HG02840 (cell line): Measurements from ENCODE around the gene CLDN10.
"Not testable (repeated sequence)": the region's sequence is repeated elsewhere in the genome, so short reads cannot be mapped to it uniquely, and the experiment has no call there.

Experiments used
- ATAC-seq: cut with Tn5 transposase; IDR thresholded peaks from one replicate; pipeline ENCODE4 v1.9.1; 2021; ENCODE audit warnings: mild to moderate bottlenecking, moderate library complexity, moderate number of reproducible peaks; ENCODE audit not compliant: unreplicated experiment, low FRiP score

The CLDN10 gene

DNA sequence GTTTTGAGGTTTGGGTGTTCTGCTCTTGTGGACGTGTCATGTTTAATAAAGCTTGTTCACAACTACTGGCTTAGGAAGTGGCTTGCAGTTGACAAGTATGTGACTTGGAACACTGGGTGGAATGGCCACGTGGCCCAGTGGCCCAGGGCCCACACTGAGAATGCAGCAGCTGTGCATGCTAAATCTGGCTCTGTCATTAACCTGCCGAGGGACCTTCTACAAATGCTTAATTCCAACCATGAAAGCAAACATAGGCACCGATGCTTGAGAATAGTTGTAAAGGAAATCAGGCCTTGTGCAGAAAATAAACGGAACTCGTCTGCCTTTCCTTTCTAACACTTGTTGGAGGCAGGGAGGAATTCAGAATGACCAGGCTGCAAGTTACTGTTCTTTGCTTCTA, 11.6 kb upstream of the CLDN10 start:
- ATAC-seq: no peak

DNA sequence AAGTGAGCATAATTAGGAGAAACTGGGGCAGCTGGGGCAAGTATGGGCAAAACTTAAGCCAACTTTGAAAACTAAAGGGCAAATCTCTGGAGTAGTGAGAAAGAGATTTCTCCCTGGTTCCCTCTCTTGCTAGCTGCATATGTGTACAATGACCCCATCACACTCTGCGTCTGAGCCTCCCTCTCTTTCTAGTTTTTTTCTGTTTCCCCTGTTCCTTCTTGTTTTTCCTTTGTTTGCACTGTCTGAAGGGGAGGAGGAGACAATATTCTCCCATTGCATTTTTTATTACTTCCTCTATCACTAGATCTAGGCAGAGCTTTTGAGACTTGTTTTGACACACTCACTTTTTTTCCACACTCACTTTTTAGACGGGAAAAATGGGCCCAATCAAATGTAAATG, 11.2 kb upstream of the CLDN10 start:
- no peak for ATAC-seq

DNA sequence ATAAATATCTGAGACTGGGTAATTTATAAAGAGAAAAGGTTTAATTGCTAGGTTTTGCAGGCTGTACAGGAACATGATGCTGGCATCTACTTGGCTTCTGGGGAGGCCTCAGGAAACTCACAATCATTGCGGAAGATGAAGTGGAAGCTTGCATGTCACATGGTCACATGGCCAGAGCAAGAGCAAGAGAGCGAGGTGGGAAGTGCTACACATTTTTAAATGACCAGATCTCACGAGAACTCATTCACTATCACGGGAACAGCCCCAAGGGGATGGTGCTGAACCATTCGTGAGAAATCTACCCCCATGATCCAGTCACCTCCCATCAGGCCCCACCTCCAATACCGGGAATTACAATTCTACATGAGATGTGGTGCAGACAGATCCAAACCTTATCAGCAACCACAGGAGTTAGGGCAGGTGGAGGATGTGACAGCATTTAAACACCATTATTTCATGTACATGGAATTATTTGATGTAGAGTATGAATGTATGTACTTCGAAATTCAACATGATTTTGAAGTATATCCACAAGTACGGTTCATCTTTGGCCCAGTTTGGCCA, 10.5 kb upstream of the CLDN10 start:
- ATAC-seq: no peak

DNA sequence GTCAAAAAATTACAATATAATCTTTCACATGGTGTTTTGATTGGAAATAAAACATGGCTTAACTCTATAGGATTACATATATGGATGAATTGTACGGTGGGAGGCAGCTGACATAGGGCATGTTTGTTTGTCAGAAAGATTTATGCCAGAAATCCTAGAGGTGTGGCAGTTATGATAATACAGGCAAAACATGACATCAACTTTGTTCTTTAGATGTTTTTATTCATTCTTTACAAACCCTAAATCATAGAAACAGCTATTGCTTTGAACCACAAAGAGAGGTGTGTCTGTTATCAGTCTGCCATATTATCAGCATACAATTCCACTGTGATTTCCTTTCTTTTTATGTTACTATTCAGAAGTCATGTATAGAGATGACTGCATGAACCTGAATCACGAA, 8.2 kb upstream of the CLDN10 start:
- no peak for ATAC-seq

DNA sequence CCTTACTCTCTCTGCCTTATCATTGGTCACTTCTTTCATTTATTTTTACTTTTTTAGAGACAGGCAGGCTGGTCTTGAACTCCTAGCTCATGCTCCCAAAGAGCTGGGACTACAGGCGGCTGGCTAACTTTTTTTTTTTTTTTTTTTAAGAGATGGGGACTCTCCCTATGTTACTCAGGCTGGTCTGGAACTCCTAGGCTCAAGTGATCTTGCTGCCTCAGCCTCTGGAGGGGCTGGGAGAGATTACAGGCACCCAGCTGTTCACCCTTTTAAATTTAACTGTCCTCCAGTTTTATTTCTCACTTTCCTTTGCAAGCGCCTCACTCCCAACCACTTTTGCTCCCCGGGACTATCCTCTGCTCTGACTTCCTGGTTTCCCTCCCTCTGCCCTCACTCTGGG, 5.6 kb upstream of the CLDN10 start:
- no peak for ATAC-seq

DNA sequence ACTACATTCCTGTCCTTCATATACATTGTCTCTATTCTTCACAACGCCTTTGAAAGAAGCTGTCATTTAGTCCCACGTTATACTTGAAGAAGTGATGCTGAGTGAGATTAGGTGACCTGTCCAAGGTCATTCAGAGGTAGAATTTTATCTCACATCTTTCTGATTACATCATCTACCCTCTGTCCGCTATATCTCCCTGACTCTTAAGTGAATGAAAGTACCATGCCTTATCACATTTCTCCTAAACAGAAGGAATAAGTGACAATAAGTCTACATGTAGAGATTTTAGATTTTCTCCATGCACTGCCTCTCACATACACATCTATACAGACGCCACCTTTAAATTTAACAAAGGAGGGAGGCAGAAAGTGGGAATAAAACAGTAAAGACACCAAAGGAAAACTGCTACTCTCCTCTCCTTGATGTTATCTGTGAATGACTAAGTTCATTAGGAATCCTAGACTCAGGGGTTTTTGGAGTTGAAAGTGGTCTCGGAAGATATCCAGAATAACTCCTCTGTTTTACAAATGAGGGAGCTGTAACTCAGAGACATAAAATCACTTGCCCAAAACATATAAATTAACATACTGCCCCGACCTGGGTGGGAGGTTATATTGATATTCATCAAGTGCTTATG, 4.9 kb upstream of the CLDN10 start:
- no peak for ATAC-seq

DNA sequence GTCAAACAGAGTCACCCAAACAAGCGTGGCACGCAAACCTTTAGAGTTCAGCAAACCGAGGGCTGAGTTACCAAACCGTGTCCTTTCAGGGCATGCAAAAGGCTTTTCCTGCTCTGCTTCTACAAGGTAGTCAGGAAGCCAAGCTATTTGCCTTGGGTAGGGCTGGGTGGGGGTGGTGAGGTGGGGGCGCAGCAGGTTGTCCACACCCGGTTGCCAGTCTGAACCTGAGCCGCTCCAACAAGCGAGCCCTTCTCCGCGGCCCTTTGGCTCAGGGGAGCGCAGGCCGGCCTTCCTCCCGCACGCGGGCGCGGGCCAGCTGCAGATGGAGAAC, 347 bp upstream of the CLDN10 start:
- ATAC-seq: no peak

DNA sequence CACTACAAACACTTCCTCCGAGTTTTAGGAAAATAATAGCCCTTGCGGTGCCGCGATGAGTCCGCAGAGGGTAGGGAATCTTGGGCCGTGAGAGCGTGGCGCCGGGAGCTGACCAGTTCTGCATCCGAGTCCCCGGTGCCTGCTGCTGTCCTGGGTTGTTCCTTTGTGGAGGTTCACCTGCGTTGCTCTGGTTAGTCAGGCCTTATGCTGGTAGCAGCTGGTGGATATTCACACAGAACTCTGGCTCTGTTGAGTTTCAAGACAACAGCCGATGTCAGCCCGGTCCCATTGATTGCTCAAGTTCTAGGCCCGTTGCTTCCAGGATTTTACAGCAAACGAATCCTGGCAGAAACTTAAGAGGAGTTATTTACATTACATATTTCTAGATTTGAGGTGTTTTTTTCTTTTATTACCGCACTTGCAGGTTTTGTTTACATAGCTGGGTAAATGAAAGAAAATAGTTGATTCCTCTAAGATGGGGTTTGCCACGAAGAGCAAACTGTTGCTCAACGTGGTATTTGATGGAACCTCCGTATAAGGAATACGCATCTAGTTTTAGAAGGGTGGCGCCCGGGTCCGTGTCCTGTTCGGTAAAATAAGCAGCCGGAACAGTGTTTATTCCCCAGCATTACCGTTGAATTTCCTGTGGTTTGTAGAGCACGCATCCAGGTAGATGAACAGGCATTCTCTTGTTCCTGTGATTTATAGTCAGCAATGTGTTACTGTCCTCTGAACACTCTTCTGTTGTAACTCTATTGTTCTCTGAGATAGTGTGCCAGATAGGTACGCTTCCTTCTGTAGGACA, 1.3 kb downstream of the CLDN10 start:
- ATAC-seq: no peak

DNA sequence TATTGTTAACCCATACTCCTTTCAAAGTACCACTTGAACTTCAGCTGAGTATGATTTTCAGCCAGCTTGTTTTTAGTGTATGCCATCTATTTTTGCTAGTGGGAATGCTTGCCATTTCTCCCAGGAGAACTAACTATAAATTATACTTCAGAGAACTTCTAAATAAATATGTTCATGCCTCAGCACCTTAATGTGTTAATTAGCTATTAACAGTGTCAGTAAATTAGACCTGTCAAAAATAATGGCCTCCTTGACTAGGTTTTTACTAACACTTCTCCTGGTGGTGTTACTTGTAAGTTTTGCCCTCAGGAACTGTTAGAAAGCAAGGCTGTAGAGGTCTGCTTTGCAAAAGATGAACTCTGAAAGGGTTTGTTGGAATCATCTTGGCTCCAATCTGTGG, 4.5 kb downstream of the CLDN10 start:
- ATAC-seq: no peak

DNA sequence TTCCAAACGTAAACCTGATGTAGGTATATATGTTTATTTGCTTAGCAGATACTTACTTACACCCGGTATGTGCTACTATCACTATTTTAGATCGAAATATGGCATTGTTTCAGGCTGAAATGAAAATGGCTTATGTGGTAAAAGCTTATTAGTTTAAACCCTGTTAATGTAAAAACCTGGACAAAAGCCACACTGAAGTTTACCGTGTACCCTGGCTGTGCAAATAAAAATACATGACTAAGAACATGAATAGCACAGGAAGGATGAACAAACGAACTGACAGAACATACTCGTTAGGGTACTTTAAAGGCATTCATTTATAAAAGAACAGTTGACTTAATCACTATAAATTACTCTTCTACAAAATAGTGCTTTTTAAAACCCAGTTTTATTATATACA, 6.6 kb downstream of the CLDN10 start:
- no peak for ATAC-seq

DNA sequence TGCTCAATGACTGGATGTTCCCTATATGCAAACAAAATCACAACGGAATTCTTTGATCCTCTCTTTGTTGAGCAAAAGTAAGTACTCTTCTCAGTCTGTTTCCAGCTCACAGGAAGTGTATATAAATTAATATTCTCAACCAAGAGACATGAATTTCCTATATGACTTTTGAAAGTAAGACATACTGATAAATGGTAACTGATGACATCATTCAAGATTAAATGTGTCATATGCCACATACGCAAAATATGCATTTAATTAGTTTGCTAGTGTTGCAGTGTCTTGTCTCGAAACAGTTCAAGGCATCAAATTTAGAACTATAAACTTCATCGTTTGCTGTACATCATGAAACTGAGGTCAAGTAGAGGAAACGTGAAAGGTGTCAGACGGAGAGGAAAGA, 7.9 kb downstream of the CLDN10 start:
- ATAC-seq: no peak

DNA sequence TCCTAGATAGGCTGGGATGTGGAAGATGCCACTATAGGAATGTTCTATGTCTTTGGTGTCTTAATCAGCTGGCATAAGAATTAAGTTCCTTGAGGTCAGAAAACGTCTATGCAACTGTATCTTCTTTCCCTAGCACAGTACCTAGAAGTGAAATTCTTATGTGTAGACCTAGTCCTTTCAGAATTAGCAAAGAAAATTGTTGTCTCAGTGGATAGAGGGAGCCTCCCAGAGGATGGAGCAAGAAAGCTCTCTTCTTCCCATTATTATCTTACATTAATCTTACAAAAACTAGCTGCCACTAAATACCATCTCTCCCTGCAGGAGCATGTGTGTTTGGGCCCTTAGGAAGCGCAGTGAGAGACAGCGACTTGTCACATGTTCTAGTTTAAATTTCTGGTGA, 11.6 kb downstream of the CLDN10 start:
- no peak for ATAC-seq

DNA sequence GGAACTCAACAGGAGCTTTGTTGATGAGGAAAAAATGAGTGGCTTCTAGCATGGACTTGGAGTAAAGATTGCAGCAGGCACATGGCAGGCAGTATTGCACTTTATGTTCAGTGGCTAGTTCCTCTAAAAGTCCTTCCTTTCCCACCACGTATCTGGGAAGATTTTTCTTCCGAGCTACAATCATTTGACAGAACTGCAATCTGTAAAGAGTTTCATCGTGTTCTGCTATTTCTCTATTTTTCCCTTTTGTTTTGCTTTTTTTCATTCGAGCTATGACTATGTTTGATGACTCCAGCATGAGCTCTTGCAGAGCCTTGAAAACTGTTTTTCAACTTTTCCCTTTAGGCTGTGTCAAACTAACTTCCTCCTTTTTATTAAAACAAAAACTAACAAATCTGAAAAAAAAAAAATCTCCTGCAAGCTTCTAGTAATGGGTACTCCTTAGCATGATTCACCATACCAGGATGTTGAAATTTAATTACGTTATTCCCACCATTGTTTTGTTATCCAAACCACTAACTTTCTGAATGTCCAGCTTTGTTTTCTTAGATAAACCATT, 12.3 kb downstream of the CLDN10 start:
- ATAC-seq: no peak

DNA sequence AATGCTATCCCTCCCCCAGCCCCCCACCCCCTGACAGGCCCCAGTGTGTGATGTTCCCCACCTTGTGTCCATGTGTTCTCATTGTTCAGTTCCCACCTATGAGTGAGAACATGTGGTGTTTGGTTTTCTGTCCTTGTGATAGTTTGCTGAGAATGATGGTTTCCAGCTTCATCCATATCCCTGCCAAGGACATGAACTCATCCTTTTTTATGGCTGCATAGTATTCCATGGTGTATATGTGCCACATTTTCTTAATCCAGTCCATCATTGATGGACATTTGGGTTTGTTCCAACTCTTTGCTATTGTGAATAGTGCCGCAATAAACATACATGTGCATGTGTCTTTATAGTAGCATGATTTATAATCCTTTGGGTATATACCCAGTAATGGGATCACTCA, 13.2 kb downstream of the CLDN10 start:
- ATAC-seq: not testable (repeated sequence)

DNA sequence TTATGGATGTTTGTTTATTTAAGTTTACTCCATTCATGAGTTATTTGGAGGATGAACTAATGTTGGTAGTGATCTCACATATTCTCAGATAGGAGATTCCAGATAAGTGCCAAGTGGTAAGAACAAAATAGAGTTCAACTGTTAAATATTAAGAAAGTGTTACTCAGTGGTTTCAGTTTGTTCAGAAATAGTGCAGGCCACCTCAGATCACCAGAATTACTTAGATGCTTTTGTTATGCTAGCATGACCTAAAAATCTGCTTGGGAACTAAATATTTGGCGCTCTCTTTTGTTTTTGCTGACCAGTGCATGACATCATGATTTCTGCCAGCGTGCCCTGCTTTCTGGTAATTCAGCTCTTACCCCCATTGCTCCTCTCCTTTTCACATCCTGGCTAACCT, 15.6 kb downstream of the CLDN10 start:
- ATAC-seq: no peak

DNA sequence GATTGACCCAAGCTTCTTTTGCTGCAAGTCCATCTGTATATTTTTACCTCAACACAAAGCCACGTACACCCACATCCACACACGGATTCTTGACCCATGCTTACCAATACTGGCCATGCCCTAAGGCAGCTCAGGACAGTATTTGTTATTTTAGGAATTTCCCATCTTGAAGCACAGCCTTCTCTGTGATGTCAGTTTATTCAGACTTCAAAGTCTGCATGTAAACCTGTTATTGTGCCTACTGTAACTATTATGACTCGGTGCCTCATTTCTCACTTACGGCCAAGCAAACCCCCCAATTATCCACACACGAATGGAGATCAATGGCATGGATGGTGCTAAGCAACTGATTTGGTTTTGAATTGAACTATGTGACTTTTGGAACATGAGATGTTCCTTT, 17.5 kb downstream of the CLDN10 start:
- no peak for ATAC-seq

DNA sequence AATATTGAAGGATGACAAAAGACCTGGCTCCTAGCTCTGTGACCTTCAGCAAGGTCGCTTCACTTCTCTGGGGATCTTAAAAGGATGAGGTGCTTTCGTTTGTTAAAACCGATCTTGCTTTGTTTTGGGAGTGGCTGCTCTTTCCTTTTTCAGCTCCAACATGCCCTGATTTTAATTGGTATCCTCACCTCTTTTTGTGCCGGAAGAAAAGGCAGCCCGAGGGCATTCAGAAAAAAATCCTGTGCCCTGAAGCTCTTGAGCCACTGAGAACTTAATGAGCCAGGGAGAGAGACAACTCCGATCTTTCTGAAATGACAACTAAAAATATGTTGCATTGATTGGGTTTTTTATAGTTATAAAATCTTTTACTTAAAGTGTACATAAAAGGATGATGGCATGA, 19.4 kb downstream of the CLDN10 start:
- ATAC-seq: no peak

DNA sequence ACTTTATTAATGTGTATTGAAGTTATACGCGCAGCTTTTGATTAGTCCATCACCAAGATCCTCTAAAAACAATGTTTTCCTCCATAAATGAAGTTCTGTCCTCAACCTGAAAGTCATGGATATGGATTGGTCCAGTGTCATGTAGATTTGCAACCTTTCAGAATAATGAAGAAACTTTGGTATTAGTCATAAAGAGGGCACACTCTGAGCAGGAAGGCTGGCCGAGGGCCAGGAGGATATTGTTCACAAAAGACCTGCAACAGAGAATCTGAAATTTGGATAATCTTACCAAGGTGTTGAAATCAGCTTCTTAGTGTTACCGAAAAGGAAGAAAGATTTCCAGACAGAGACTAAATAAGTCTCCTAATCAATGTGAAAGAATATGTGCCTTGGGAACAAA, 20.7 kb downstream of the CLDN10 start:
- no peak for ATAC-seq

DNA sequence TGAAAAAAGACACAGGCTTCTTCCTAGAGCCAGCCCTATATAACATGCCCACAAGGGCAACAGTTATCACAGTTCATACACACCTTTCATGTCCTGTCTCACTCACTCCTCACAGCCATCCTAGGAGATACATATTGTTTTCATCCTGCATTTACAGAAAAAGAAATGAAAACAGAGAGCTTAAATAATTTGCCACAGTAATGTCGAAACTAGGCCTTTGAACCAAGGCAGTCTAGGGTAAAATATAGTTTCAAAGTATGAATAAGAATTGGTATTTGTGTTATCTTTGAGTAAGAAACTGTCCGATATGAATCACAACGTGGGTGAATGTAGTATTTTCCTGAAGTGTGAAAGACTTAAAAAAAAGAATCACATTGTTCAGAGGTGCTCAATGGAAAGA, 26.8 kb downstream of the CLDN10 start:
- peak; percentile 72 for ATAC-seq

DNA sequence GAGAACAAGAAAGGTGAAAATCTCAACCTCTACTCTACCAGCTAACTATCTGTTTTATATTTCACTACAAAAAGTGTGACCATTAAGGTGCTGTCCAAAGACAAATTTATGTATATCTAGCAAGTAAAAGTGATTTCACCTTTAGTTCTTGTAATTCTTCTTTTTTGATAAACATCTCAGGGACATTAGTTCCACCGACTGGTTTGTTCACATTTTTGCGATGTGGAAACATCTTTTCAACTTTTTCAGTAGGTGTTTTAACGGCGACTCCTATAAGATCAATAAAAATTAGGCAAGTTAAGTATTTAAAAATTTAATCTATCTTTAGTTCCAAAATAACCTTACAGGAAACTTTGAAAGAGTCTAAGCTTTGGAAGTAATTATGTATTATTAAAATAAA, 33.3 kb downstream of the CLDN10 start:
- no peak for ATAC-seq

DNA sequence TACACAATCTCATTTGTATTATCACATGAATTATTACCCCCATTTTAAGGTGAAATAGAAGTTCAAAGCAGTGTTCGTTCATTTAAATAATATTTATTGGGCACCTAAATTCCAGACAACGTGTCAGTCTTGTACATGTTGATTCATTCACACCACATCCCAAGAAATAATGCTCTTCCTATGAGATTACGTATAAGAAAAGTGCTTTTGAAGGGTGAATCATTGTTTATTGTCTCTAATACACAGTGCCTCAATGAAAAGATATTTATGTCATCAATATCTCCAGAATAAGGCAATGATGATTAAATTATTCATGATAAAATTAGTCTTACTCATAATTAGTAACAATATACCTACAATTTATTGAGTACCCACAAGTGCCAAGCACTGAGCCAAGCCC, 35.6 kb downstream of the CLDN10 start:
- ATAC-seq: no peak

DNA sequence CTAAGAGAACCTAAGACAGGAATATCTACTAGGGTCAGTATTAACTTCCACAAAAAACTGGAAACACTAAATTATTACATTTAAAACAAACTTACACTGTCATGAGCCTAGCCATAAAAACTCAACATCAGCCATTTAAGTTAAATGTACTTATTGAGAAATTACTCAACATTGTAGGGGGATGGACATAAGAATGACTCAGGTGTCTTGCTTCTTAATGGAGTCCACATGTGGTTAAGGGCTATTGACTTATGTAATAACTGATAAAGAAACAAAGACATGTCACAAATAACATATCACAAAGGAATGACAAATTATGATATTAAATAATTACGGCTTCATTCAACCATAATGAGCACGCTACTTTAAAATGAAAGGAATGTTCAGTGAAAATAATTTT, 36.2 kb downstream of the CLDN10 start:
- no peak for ATAC-seq
